HepG2 (cell line): ENCODE measurements around the gene CFD. TPM values are rescaled to one million over a fixed set of nuclear protein-coding genes. Genes with fewer than 3 reads are reported as not detected.

Experiments used
- ATRX ChIP-seq: sonication (generic); formaldehyde crosslinking; IDR thresholded peaks from 2 replicates; pipeline ENCODE4 v1.4.0; 2020; ENCODE audit warnings: missing genetic modification reagents, borderline replicate concordance
- ETV6 ChIP-seq: sonication (generic); formaldehyde crosslinking; conservative IDR thresholded peaks from 2 replicates; pipeline ENCODE4 v1.4.0; 2020; ENCODE audit warnings: missing genetic modification reagents
- GTF2F1 ChIP-seq: fragments of 150-350 bp; IDR thresholded peaks from 2 replicates; pipeline ENCODE4 v1.6.1; 2014; ENCODE audit warnings: low read length
- MAFF ChIP-seq: IDR thresholded peaks from 2 replicates; pipeline ENCODE4 v1.6.1; 2011; ENCODE audit warnings: low read depth, low read length, improper control_type of control experiment
- NFYB ChIP-seq: sonication (generic); formaldehyde crosslinking; IDR thresholded peaks from 2 replicates; pipeline ENCODE4 v1.4.0; 2020; ENCODE audit warnings: missing genetic modification reagents
- NR3C1 ChIP-seq: sonication (generic); formaldehyde crosslinking; IDR thresholded peaks from 2 replicates; pipeline ENCODE4 v1.4.0; 2020; ENCODE audit warnings: missing genetic modification reagents
- SAFB2 ChIP-seq: sonication (generic); formaldehyde crosslinking; IDR thresholded peaks from 2 replicates; pipeline ENCODE4 v1.5.1; 2020; ENCODE audit warnings: missing genetic modification reagents, low read depth, mild to moderate bottlenecking, borderline replicate concordance
- SIX4 ChIP-seq: sonication (generic); formaldehyde crosslinking; IDR thresholded peaks from 2 replicates; pipeline ENCODE4 v1.4.0; 2020; ENCODE audit warnings: missing genetic modification reagents
- ZNF605 ChIP-seq: sonication (generic); formaldehyde crosslinking; IDR thresholded peaks from 2 replicates; pipeline ENCODE4 v1.8.0; 2022; ENCODE audit warnings: mild to moderate bottlenecking, missing genetic modification reagents
- ZNF816 ChIP-seq: sonication (generic); formaldehyde crosslinking; IDR thresholded peaks from 2 replicates; pipeline ENCODE4 v1.8.0; 2022; ENCODE audit warnings: missing genetic modification reagents, mild to moderate bottlenecking, borderline replicate concordance
- polyA plus RNA-seq, 8 experiments: library from polyadenylated mRNA; depleted of rRNA in 3 of 8; stranded (reverse) in 7 of 8; unstranded in 1 of 8; fragments of >200 nt; fragmentation: Illumina TruSeq in 4 of 8; extraction: Trizol in 4 of 8; gene quantifications; 2 replicates each; pipeline versions ENCODE4 v1.2.1 to v1.2.3, GENCODE V29; 2011 to 2016; ENCODE audit warnings: low read depth in 4 of 8, missing spikeins in 1 of 8, mixed read lengths in 1 of 8; ENCODE audit not compliant: insufficient read depth in 1 of 8
- total RNA-seq, 5 experiments: library from RNA; depleted of rRNA; stranded (reverse); fragments of >200 nt; fragmentation: Illumina TruSeq; extraction: Trizol; gene quantifications; 2 replicates each; pipeline ENCODE4 v1.2.3, GENCODE V29; 2016; ENCODE audit warnings: low read depth in 1 of 5
- TF ChIP-seq, protein P1 (sequence below): sonication (generic); formaldehyde crosslinking; IDR thresholded peaks from 2 replicates; pipeline ENCODE4 v1.4.0; 2020; ENCODE audit warnings: missing genetic modification reagents, mild to moderate bottlenecking, borderline replicate concordance
- TF ChIP-seq, protein P2 (sequence below): sonication (generic); formaldehyde crosslinking; IDR thresholded peaks from 2 replicates; pipeline ENCODE4 v1.5.0; 2020; ENCODE audit warnings: missing genetic modification reagents, mild to moderate bottlenecking, borderline replicate concordance
- TF ChIP-seq, protein P3 (sequence below): IDR thresholded peaks from 2 replicates; pipeline ENCODE4 v1.6.1; 2018; ENCODE audit warnings: missing genetic modification reagents
- TF ChIP-seq, protein P4 (sequence below): sonication (generic); formaldehyde crosslinking; IDR thresholded peaks from 2 replicates; pipeline ENCODE4 v1.5.1; 2020; ENCODE audit warnings: mild to moderate bottlenecking, moderate library complexity, missing genetic modification reagents
- TF ChIP-seq, protein P5 (sequence below): IDR thresholded peaks from 2 replicates; pipeline ENCODE4 v1.6.1; 2016; ENCODE audit warnings: low read depth, missing genetic modification reagents, missing compliant biosample characterization

CFD gene
- total and polyA plus RNA-seq, 2 of the 13 experiments (the other 11 are each of a cell fraction or from before 2014, with no cell fraction given): 2.3 to 4.6 TPM

DNA sequence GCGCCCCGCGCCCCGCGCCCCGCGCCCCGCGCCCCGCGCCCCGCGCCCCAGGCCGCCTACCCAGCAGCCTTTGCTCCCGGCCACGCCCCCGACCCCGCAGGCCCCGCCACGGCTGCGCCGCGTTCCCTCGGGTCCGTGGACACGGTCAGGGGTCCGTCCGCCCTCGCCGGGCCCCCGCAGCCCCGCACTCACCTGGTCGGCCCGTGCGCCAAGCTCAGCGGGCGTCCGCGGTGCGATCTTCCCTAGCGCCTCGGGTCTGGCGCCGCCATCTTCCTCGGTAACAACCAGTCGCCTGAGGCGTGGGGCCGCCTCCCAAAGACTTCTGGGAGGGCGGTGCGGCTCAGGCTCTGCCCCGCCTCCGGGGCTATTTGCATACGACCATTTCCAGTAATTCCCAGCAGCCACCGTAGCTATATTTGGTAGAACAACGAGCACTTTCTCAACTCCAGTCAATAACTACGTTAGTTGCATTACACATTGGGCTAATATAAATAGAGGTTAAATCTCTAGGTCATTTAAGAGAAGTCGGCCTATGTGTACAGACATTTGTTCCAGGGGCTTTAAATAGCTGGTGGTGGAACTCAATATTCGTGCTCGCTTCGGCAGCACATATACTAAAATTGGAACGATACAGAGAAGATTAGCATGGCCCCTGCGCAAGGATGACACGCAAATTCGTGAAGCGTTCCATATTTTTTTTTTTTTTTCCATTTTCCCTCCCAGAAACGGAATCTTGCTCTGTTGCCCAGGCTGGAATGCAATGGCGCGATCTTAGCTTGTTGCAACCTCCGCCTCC lies 33.6 kb downstream of the CFD start, which contains the start of the genes MED16 and RNU6-9 (continued):
- TF ChIP-seq, protein P1, sequence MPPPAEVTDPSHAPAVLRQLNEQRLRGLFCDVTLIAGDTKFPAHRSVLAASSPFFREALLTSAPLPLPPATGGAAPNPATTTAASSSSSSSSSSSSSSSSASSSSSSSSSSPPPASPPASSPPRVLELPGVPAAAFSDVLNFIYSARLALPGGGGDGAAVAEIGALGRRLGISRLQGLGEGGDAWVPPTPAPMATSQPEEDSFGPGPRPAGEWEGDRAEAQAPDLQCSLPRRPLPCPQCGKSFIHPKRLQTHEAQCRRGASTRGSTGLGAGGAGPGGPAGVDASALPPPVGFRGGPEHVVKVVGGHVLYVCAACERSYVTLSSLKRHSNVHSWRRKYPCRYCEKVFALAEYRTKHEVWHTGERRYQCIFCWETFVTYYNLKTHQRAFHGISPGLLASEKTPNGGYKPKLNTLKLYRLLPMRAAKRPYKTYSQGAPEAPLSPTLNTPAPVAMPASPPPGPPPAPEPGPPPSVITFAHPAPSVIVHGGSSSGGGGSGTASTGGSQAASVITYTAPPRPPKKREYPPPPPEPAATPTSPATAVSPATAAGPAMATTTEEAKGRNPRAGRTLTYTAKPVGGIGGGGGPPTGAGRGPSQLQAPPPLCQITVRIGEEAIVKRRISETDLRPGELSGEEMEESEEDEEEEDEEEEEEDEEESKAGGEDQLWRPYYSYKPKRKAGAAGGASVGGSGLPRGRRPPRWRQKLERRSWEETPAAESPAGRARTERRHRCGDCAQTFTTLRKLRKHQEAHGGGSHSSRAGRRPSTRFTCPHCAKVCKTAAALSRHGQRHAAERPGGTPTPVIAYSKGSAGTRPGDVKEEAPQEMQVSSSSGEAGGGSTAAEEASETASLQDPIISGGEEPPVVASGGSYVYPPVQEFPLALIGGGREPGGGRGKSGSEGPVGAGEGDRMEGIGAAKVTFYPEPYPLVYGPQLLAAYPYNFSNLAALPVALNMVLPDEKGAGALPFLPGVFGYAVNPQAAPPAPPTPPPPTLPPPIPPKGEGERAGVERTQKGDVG (CRISPR knock-in tag): no peak
- TF ChIP-seq NR3C1 (CRISPR knock-in tag) (no peak), SAFB2 (CRISPR knock-in tag) (no peak; the same call in 1 of the 2 replicates), ETV6 (CRISPR knock-in tag) (no peak), ZNF816 (CRISPR knock-in tag) (0 out of 2 replicates have a peak, but pooled peaks have one; percentile 64), SIX4 (CRISPR knock-in tag) (no peak), GTF2F1 (no peak), MAFF (no peak), ATRX (CRISPR knock-in tag) (no peak), ZNF605 (CRISPR knock-in tag) (peak; percentile 57; the same call in 1 of the 2 replicates), NFYB (CRISPR knock-in tag) (no peak)
- TF ChIP-seq, protein P2, sequence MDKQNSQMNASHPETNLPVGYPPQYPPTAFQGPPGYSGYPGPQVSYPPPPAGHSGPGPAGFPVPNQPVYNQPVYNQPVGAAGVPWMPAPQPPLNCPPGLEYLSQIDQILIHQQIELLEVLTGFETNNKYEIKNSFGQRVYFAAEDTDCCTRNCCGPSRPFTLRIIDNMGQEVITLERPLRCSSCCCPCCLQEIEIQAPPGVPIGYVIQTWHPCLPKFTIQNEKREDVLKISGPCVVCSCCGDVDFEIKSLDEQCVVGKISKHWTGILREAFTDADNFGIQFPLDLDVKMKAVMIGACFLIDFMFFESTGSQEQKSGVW: no peak
- TF ChIP-seq, protein P3, sequence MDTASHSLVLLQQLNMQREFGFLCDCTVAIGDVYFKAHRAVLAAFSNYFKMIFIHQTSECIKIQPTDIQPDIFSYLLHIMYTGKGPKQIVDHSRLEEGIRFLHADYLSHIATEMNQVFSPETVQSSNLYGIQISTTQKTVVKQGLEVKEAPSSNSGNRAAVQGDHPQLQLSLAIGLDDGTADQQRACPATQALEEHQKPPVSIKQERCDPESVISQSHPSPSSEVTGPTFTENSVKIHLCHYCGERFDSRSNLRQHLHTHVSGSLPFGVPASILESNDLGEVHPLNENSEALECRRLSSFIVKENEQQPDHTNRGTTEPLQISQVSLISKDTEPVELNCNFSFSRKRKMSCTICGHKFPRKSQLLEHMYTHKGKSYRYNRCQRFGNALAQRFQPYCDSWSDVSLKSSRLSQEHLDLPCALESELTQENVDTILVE (CRISPR knock-in tag): peak; percentile 78; the same call in 1 of the 2 replicates
- TF ChIP-seq, protein P4, sequence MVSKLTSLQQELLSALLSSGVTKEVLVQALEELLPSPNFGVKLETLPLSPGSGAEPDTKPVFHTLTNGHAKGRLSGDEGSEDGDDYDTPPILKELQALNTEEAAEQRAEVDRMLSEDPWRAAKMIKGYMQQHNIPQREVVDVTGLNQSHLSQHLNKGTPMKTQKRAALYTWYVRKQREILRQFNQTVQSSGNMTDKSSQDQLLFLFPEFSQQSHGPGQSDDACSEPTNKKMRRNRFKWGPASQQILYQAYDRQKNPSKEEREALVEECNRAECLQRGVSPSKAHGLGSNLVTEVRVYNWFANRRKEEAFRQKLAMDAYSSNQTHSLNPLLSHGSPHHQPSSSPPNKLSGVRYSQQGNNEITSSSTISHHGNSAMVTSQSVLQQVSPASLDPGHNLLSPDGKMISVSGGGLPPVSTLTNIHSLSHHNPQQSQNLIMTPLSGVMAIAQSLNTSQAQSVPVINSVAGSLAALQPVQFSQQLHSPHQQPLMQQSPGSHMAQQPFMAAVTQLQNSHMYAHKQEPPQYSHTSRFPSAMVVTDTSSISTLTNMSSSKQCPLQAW: peak; percentile 43
- TF ChIP-seq, protein P5, sequence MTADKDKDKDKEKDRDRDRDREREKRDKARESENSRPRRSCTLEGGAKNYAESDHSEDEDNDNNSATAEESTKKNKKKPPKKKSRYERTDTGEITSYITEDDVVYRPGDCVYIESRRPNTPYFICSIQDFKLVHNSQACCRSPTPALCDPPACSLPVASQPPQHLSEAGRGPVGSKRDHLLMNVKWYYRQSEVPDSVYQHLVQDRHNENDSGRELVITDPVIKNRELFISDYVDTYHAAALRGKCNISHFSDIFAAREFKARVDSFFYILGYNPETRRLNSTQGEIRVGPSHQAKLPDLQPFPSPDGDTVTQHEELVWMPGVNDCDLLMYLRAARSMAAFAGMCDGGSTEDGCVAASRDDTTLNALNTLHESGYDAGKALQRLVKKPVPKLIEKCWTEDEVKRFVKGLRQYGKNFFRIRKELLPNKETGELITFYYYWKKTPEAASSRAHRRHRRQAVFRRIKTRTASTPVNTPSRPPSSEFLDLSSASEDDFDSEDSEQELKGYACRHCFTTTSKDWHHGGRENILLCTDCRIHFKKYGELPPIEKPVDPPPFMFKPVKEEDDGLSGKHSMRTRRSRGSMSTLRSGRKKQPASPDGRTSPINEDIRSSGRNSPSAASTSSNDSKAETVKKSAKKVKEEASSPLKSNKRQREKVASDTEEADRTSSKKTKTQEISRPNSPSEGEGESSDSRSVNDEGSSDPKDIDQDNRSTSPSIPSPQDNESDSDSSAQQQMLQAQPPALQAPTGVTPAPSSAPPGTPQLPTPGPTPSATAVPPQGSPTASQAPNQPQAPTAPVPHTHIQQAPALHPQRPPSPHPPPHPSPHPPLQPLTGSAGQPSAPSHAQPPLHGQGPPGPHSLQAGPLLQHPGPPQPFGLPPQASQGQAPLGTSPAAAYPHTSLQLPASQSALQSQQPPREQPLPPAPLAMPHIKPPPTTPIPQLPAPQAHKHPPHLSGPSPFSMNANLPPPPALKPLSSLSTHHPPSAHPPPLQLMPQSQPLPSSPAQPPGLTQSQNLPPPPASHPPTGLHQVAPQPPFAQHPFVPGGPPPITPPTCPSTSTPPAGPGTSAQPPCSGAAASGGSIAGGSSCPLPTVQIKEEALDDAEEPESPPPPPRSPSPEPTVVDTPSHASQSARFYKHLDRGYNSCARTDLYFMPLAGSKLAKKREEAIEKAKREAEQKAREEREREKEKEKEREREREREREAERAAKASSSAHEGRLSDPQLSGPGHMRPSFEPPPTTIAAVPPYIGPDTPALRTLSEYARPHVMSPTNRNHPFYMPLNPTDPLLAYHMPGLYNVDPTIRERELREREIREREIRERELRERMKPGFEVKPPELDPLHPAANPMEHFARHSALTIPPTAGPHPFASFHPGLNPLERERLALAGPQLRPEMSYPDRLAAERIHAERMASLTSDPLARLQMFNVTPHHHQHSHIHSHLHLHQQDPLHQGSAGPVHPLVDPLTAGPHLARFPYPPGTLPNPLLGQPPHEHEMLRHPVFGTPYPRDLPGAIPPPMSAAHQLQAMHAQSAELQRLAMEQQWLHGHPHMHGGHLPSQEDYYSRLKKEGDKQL (CRISPR knock-in tag): no peak
